Adrenal gland (tissue), 5 donors: ENCODE measurements around the gene MAPKAP1.

ENCODE experiments used
- CTCF ChIP-seq, 6 experiments: fragments of 450-650 bp in 4 of 6; fragments of 200-600 bp in 2 of 6; sonication (generic) in 1 of 6; IDR thresholded peaks; 1 replicate in 5 of 6; 2 replicates in 1 of 6; pipeline versions ENCODE4 v1.5.1 to v1.8.0; 2016 to 2021; ENCODE audit warnings: antibody characterized with exemption in 6 of 6, mild to moderate bottlenecking in 2 of 6, moderate library complexity in 1 of 6
- POLR2A ChIP-seq, 2 donors: fragments of 450-650 bp; IDR thresholded peaks; one replicate each; pipeline ENCODE4 v1.6.1; 2017; ENCODE audit warnings: antibody characterized with exemption in 2 of 2, mild to moderate bottlenecking in 2 of 2, moderate library complexity in 1 of 2
- donor health status: DM: no; HTN: no; CAD: no.

GRCh38 chr9:125406810-125407087 lies 300.3 kb downstream of the MAPKAP1 start:
- TF ChIP-seq CTCF (IDR thresholded peaks at IDR 0.05) (no peak), POLR2A (IDR thresholded peaks at IDR 0.05) (no peak)
